Measurements from ENCODE around the gene NRN1L. TPM values are rescaled to one million over a fixed set of nuclear protein-coding genes. Genes with fewer than 3 reads are reported as not detected.

Gene NRN1L
- total and polyA plus RNA-seq, 12 donors = 0.72 to 28.2 (median 1.3) TPM; not detected in 2

- 0 to 1% (median 1%) methylated on average over 25 to 90 of the region's 90 CpGs for WGBS, 4 donors
- intact Hi-C loops (cut with DNase I) = no loop called here
Observed at GRCh38 chr16:67892899-67893742, 8.4 kb downstream of the NRN1L start, which contains the start of gene PSKH1. Gene PSKH1 (plus strand): TSS chr16:67893254. CDS start chr16:67908750, 15,496 bp downstream.

DNA sequence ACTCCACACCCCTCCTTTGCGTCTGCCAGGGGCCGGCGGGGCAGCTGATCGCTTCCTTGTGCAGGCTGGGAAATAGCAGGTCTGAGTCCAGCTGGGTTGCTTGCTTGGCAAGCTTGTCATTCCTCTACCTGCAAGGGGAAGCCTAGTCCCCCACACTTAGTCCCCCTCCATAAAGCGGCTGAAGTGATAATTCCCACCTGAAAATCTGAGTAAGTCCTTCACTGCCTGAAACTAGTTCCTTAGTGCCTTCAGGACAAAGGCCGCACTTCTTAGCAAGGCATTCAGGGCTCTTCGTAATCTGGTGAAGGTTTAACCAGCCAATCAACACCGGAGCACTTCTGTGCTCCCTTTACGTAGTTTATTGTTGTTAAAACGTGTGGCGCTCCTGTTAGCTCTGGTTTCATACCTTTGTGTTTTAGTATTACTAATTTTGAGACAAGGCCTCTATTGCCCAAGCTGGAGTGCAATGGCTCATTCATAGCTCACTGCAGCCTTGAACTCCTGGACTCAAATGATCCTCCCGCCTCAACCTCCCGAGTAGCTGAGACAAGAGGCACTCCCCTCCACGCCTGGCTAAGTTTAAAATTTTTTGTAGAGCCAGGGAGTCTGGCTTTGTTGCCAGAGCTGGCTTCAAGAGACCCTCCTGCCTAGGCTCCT is 9.2 kb downstream of the NRN1L start:
- H3K4me3 ChIP-seq = peak overlapping the region; percentile 41 to 97 (median 65)
- no peak for TF ChIP-seq CTCF (IDR thresholded peaks at IDR 0.05)
- TF ChIP-seq POLR2A (IDR thresholded peaks at IDR 0.05) = no peak
- H3K27ac ChIP-seq = peak overlapping the region; percentile 91 to 98 (median 96)
- H3K36me3 ChIP-seq (replicated peaks in 1 of 2) = no peaks in the 10 kb centered on the region
- 18 to 20% (median 19%) methylated on average over 14 of the region's 14 CpGs for WGBS, 4 donors
- no peaks in the 10 kb centered on the region for H3K27me3 ChIP-seq
- H3K4me1 ChIP-seq (replicated peaks in 1 of 2) = peaks cover 13 to 31% of the 10 kb centered on the region in 2 donors
- DNase-seq = peak in 1 of 7 donors; percentile 44
- no peaks in the 10 kb centered on the region for H3K9me3 ChIP-seq (replicated peaks in 1 of 3)
- intact Hi-C loops (cut with DNase I) = no loop called here

More at GRCh38 chr16:67892899-67893742, 8.4 kb downstream of the NRN1L start, which contains the start of gene PSKH1:
- H3K36me3 ChIP-seq (replicated peaks in 1 of 2) = no peaks in the 10 kb centered on the region
- peak within 1 kb of the TSS; percentile 91 to 98 (median 96) for H3K27ac ChIP-seq
- no peaks in the 10 kb centered on the region for H3K27me3 ChIP-seq
- TF ChIP-seq CTCF (IDR thresholded peaks at IDR 0.05) (peak in 1 of 6 experiments; percentile 18), POLR2A (IDR thresholded peaks at IDR 0.05) (peak; percentile 77 to 89)
- peak within 1 kb of the TSS; percentile 41 to 97 (median 65) for H3K4me3 ChIP-seq
- H3K4me1 ChIP-seq (replicated peaks in 1 of 2) = peaks cover 13 to 31% of the 10 kb centered on the region in 2 donors
- H3K9me3 ChIP-seq (replicated peaks in 1 of 3) = no peaks in the 10 kb centered on the region
- DNase-seq = peak; percentile 97 to 98 (median 97)

GRCh38 chr16:67897231-67897630 is 12.5 kb downstream of the NRN1L start:
- no peaks in the 10 kb centered on the region for H3K27me3 ChIP-seq
- H3K4me3 ChIP-seq = no peak overlapping the region
- H3K36me3 ChIP-seq (replicated peaks in 1 of 2) = no peaks in the 10 kb centered on the region
- DNase-seq = no peak
- intact Hi-C loops (cut with DNase I) = no loop called here
- TF ChIP-seq POLR2A (IDR thresholded peaks at IDR 0.05) (no peak), CTCF (IDR thresholded peaks at IDR 0.05) (no peak)
- no peaks in the 10 kb centered on the region for H3K9me3 ChIP-seq (replicated peaks in 1 of 3)
- H3K27ac ChIP-seq = peak overlapping the region in 2 of 5 donors; percentile 43 to 56
- WGBS, 4 donors = 52 to 74% (median 63%) methylated on average over 3 of the region's 3 CpGs
- H3K4me1 ChIP-seq (replicated peaks in 1 of 2) = peaks cover 13 to 31% of the 10 kb centered on the region in 2 donors

- TF ChIP-seq CTCF (IDR thresholded peaks at IDR 0.05) (no peak), POLR2A (IDR thresholded peaks at IDR 0.05) (no peak)
- Histone ChIP-seq H3K9me3 (replicated peaks in 1 of 3) (no peaks in the 10 kb centered on the region), H3K4me1 (replicated peaks in 1 of 2) (peaks cover 2 to 6% of the 10 kb centered on the region in 2 donors), H3K27me3 (no peaks in the 10 kb centered on the region), H3K4me3 (no peak overlapping the region), H3K27ac (no peak overlapping the region), H3K36me3 (replicated peaks in 1 of 2) (peaks cover 0 to 10% of the 10 kb centered on the region in 2 donors)
- 94 to 99% (median 97%) methylated on average over 5 of the region's 5 CpGs for WGBS, 4 donors
- DNase-seq = no peak
- intact Hi-C loops (cut with DNase I) = no loop called here
Observed at GRCh38 chr16:67901734-67902133, 17.0 kb downstream of the NRN1L start.

All from adrenal gland (tissue), 12 donors.